ENCODE measurements around the gene SPARCL1.
"Not testable (repeated sequence)": the region's sequence is repeated elsewhere in the genome, so short reads cannot be mapped to it uniquely, and the experiment has no call there.

The SPARCL1 gene

DNA sequence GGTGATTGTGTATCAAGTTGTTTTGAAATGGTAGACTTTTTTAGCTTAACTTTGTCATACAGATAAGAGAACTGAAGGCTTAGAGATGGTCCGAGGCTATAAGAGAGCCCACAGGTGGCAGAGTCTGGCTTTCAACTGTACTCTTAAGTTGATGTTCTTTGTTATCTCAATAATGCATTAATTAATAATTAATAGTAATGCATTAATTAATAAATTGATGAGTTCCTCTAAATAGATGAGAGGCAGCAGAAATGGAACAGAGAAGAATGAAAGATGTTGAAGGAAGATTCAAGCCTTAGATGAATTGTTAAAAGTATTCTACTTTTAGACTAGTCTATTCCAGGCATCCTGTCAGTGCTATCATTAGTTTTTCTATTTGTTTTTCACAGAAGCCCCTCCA, 84.4 kb downstream of the SPARCL1 start:
- no peak for DNase-seq (ENCODE audit: low read depth)

- DNase-seq (ENCODE audit: low read depth): no peak
Observed at GRCh38 chr4:87442889-87443288, 86.3 kb downstream of the SPARCL1 start.

- no peak for DNase-seq (ENCODE audit: low read depth)
Observed at GRCh38 chr4:87433342-87433741, 95.8 kb downstream of the SPARCL1 start.

DNA sequence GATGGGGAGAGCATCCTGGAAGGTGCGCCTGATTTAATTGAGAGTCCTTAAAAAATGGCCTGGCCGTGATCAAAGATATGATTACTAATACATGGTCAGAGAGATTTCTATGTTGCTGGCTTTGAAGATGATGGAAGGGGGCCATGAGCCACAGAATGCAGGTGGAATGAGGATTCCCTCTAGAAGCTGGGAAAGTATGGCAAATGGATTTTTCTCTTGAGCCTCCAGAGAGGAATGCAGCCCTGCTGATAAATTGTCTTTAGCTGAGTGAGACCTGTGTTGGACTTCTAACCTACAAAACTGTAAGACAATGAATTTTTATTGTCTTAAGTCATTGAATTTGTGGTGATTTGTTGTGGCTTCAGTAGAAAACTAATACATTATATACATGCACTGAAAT, 99.1 kb downstream of the SPARCL1 start:
- no peak for DNase-seq (ENCODE audit: low read depth)

- DNase-seq (ENCODE audit: low read depth): no peak
Observed at GRCh38 chr4:87428979-87429378, 100.2 kb downstream of the SPARCL1 start.

- DNase-seq (ENCODE audit: low read depth): no peak
Observed at GRCh38 chr4:87427518-87427868, 101.7 kb downstream of the SPARCL1 start.

DNA sequence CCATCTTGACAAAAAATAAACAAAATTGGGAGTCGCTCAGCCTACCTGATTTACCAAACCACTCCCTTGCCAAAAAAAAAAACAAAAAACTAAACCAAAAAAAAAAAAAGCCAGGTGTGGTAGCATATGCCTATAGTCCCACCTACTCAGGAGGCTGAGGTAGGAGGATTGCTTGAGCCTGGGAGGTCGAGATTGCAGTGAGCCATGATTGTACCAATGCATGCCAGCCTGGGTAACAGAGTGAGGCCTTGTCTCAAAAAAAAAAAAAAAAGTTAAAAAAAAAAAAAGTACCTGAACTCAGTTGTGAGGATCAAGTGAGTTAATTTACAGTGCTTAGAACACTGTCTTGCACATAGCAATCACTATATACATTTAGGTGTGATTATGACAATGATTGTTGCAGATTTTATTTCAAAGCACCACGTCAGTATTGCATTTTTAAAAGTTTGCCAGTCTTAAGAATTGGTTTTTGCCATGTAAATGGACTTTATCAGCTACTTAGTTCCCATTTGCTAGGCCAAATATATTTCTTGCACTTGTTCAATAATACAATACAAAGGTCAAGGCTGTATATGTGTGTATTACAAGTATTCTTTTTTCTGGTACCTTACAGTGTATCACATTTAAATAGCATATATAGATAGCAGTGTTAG, 102.2 kb downstream of the SPARCL1 start:
- DNase-seq (ENCODE audit: low read depth): no peak

GRCh38 chr4:87425711-87426110, 103.5 kb downstream of the SPARCL1 start:
- no peak for DNase-seq (ENCODE audit: low read depth)

- DNase-seq (ENCODE audit: low read depth): not testable (repeated sequence)
Observed at GRCh38 chr4:87424099-87424543, 105.1 kb downstream of the SPARCL1 start.
